Measurements from ENCODE around the gene COL11A2. TPM values are rescaled to one million over a fixed set of nuclear protein-coding genes. Genes with fewer than 3 reads are reported as not detected.

The COL11A2 gene
- total RNA-seq, 5 donors from 2014 or later (not counting 1 experiment from before 2014, with no cell fraction given), result 1.3 to 9.7 (median 2.7) TPM

- POLR2A ChIA-PET, result interaction anchor here in 1 of 2 donors (0.6 kb wide), 1 partner anchor 17 kb away, joined by 9 read pairs; no protein-coding TSS in a partner anchor
- Histone ChIP-seq H3K4me1 (ENCODE audit: control insufficient read depth in 1 of 2, extremely low read depth in 1 of 2, insufficient read depth in 2 of 2, low read length in 2 of 2) (peaks cover 8 to 23% of the 10 kb centered on the region in 2 experiments), H3K9me3 (no peaks in the 10 kb centered on the region), H3K27ac (ENCODE audit: low read length) (peak overlapping the region; percentile 45), H3K4me3 (ENCODE audit: control insufficient read depth in 1 of 2, extremely low read depth in 1 of 2, low read length in 1 of 2) (no peak overlapping the region), H3K36me3 (ENCODE audit: control insufficient read depth in 2 of 2, extremely low read depth in 1 of 2, insufficient read depth in 1 of 2, low read length in 1 of 2) (no peaks in the 10 kb centered on the region), H3K27me3 (replicated peaks in 1 of 2; ENCODE audit: control insufficient read depth in 2 of 2, extremely low read depth in 1 of 2, insufficient read depth in 2 of 2, low read length in 1 of 2) (peaks cover 0 to 24% of the 10 kb centered on the region in 2 experiments)
- DNase-seq (peak in 1 of 35 experiments; percentile 31), ATAC-seq (replicated peaks in 1 of 4) (peak in 2 of 4 experiments; percentile 50 to 60)
- CTCF ChIA-PET, result interaction anchor here in 1 of 2 donors (0.6 kb wide), 1 partner anchor 244 kb away, joined by 3 read pairs; no protein-coding TSS in a partner anchor
- peak overlapping the region; percentile 94 for H3K27ac Mint-ChIP-seq
- peaks cover 10 to 14% (median 13%) of the 10 kb centered on the region in 3 donors for H3K9me3 Mint-ChIP-seq
- WGBS (ENCODE audit: insufficient coverage), result 78% methylated on average over 3 of the region's 5 CpGs
- peaks cover 24 to 25% (median 25%) of the 10 kb centered on the region in 3 donors for H3K4me1 Mint-ChIP-seq
- H3K36me3 Mint-ChIP-seq, result peaks cover 34% of the 10 kb centered on the region
- H3K4me3 Mint-ChIP-seq, result peak overlapping the region; percentile 31 to 60 (median 31)
- H3K27me3 Mint-ChIP-seq, result peaks cover 10 to 23% of the 10 kb centered on the region in 2 donors
Measured at GRCh38 chr6:33183071-33183683, 9.1 kb downstream of the COL11A2 start.

DNA sequence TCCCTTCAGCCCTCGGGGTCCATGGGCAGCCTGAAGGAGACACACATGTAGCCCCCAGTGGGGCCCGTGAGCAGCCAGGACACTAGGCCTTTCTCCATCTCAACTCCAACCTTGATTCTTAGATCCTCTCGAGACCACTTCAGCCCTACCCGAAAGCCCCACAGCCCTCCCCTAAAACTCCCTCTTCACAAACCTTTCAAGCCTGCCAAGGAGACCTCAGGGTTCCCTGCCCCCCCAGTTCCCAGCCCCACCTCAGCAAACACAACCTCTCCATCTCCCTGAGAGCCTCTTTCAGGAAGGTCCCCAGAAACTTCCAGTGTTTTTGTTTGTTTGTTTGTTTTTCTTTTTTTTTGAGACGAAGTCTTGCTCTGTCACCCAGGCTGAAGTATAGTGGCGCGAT is 11.1 kb downstream of the COL11A2 start:
- Histone ChIP-seq H3K9me3 (no peaks in the 10 kb centered on the region), H3K4me3 (ENCODE audit: control insufficient read depth in 1 of 2, extremely low read depth in 1 of 2, low read length in 1 of 2) (no peak overlapping the region), H3K27me3 (replicated peaks in 1 of 2; ENCODE audit: control insufficient read depth in 2 of 2, extremely low read depth in 1 of 2, insufficient read depth in 2 of 2, low read length in 1 of 2) (peaks cover 0 to 28% of the 10 kb centered on the region in 2 experiments), H3K4me1 (ENCODE audit: control insufficient read depth in 1 of 2, extremely low read depth in 1 of 2, insufficient read depth in 2 of 2, low read length in 2 of 2) (peaks cover 8 to 23% of the 10 kb centered on the region in 2 experiments), H3K36me3 (ENCODE audit: control insufficient read depth in 2 of 2, extremely low read depth in 1 of 2, insufficient read depth in 1 of 2, low read length in 1 of 2) (no peaks in the 10 kb centered on the region), H3K27ac (ENCODE audit: low read length) (no peak overlapping the region)
- peaks cover 21% of the 10 kb centered on the region for H3K36me3 Mint-ChIP-seq
- ATAC-seq (replicated peaks in 1 of 4) (no peak), DNase-seq (no peak)
- H3K27me3 Mint-ChIP-seq, result peaks cover 0 to 16% of the 10 kb centered on the region in 2 donors
- no peak overlapping the region for H3K4me3 Mint-ChIP-seq
- peak overlapping the region; percentile 16 to 39 for H3K27ac Mint-ChIP-seq
- H3K9me3 Mint-ChIP-seq, result peaks cover 10 to 14% (median 13%) of the 10 kb centered on the region in 3 donors
- CTCF ChIA-PET, result no interaction called here
- H3K4me1 Mint-ChIP-seq, result peaks cover 24 to 25% (median 25%) of the 10 kb centered on the region in 3 donors
- WGBS (ENCODE audit: insufficient coverage), result 91% methylated on average over 7 of the region's 7 CpGs
- POLR2A ChIA-PET, result no interaction called here

GRCh38 chr6:33178755-33179475 is 13.4 kb downstream of the COL11A2 start:
- peaks cover 6 to 12% of the 10 kb centered on the region in 2 experiments for H3K4me1 ChIP-seq (ENCODE audit: control insufficient read depth in 1 of 2, extremely low read depth in 1 of 2, insufficient read depth in 2 of 2, low read length in 2 of 2)
- no peak for ATAC-seq (replicated peaks in 1 of 4)
- Mint-ChIP-seq H3K4me1 (peaks cover 14 to 15% (median 14%) of the 10 kb centered on the region in 3 donors), H3K27me3 (peaks cover 3 to 21% of the 10 kb centered on the region in 2 donors), H3K27ac (no peak overlapping the region), H3K36me3 (peaks cover 14% of the 10 kb centered on the region), H3K4me3 (no peak overlapping the region), H3K9me3 (peaks cover 10 to 14% (median 13%) of the 10 kb centered on the region in 3 donors)
- H3K27ac ChIP-seq (ENCODE audit: low read length), result no peak overlapping the region
- no peaks in the 10 kb centered on the region for H3K9me3 ChIP-seq
- ChIA-PET CTCF (no interaction called here), POLR2A (no interaction called here)
- H3K27me3 ChIP-seq (replicated peaks in 1 of 2; ENCODE audit: control insufficient read depth in 2 of 2, extremely low read depth in 1 of 2, insufficient read depth in 2 of 2, low read length in 1 of 2), result peaks cover 0 to 35% of the 10 kb centered on the region in 2 experiments
- no peak for DNase-seq
- no peak overlapping the region for H3K4me3 ChIP-seq (ENCODE audit: control insufficient read depth in 1 of 2, extremely low read depth in 1 of 2, low read length in 1 of 2)
- H3K36me3 ChIP-seq (ENCODE audit: control insufficient read depth in 2 of 2, extremely low read depth in 1 of 2, insufficient read depth in 1 of 2, low read length in 1 of 2), result no peaks in the 10 kb centered on the region
- WGBS (ENCODE audit: insufficient coverage), result 76% methylated on average over 4 of the region's 10 CpGs

- Histone ChIP-seq H3K27me3 (replicated peaks in 1 of 2; ENCODE audit: control insufficient read depth in 2 of 2, extremely low read depth in 1 of 2, insufficient read depth in 2 of 2, low read length in 1 of 2) (peaks cover 0 to 45% of the 10 kb centered on the region in 2 experiments), H3K27ac (ENCODE audit: low read length) (no peak overlapping the region), H3K9me3 (no peaks in the 10 kb centered on the region), H3K4me3 (ENCODE audit: control insufficient read depth in 1 of 2, extremely low read depth in 1 of 2, low read length in 1 of 2) (no peak overlapping the region), H3K36me3 (ENCODE audit: control insufficient read depth in 2 of 2, extremely low read depth in 1 of 2, insufficient read depth in 1 of 2, low read length in 1 of 2) (no peaks in the 10 kb centered on the region), H3K4me1 (ENCODE audit: control insufficient read depth in 1 of 2, extremely low read depth in 1 of 2, insufficient read depth in 2 of 2, low read length in 2 of 2) (peaks cover 0 to 2% of the 10 kb centered on the region in 2 experiments)
- peaks cover 3% of the 10 kb centered on the region for H3K36me3 Mint-ChIP-seq
- no peak overlapping the region for H3K4me3 Mint-ChIP-seq
- ChIA-PET CTCF (interaction anchor here in 1 of 2 donors (0.6 kb wide), 1 partner anchor 70 kb away, joined by 5 read pairs; no protein-coding TSS in a partner anchor), POLR2A (interaction anchor here in 1 of 2 donors (0.6 kb wide), 1 partner anchor 1961 kb away, joined by 4 read pairs; no protein-coding TSS in a partner anchor)
- H3K4me1 Mint-ChIP-seq, result peaks cover 3 to 4% (median 3%) of the 10 kb centered on the region in 3 donors
- ATAC-seq (replicated peaks in 1 of 4), result no peak
- H3K27ac Mint-ChIP-seq, result no peak overlapping the region
- H3K27me3 Mint-ChIP-seq, result peaks cover 3 to 21% of the 10 kb centered on the region in 2 donors
- H3K9me3 Mint-ChIP-seq, result peaks cover 2 to 3% (median 2%) of the 10 kb centered on the region in 3 donors
- DNase-seq, result no peak
- WGBS (ENCODE audit: insufficient coverage), result 86% methylated on average over 7 of the region's 19 CpGs
Measured at GRCh38 chr6:33177552-33178446, 14.5 kb downstream of the COL11A2 start.

- H3K27me3 ChIP-seq (replicated peaks in 1 of 2; ENCODE audit: control insufficient read depth in 2 of 2, extremely low read depth in 1 of 2, insufficient read depth in 2 of 2, low read length in 1 of 2), result peaks cover 0 to 54% of the 10 kb centered on the region in 2 experiments
- no peak overlapping the region for H3K4me3 ChIP-seq (ENCODE audit: control insufficient read depth in 1 of 2, extremely low read depth in 1 of 2, low read length in 1 of 2)
- Mint-ChIP-seq H3K4me3 (no peak overlapping the region), H3K27me3 (peaks cover 3 to 21% of the 10 kb centered on the region in 2 donors), H3K36me3 (no peaks in the 10 kb centered on the region), H3K4me1 (no peaks in the 10 kb centered on the region), H3K27ac (no peak overlapping the region), H3K9me3 (no peaks in the 10 kb centered on the region)
- H3K36me3 ChIP-seq (ENCODE audit: control insufficient read depth in 2 of 2, extremely low read depth in 1 of 2, insufficient read depth in 1 of 2, low read length in 1 of 2), result no peaks in the 10 kb centered on the region
- no peak overlapping the region for H3K27ac ChIP-seq (ENCODE audit: low read length)
- no peak for DNase-seq
- no peaks in the 10 kb centered on the region for H3K9me3 ChIP-seq
- ChIA-PET CTCF (no interaction called here), POLR2A (no interaction called here)
- no peaks in the 10 kb centered on the region for H3K4me1 ChIP-seq (ENCODE audit: control insufficient read depth in 1 of 2, extremely low read depth in 1 of 2, insufficient read depth in 2 of 2, low read length in 2 of 2)
- no peak for ATAC-seq (replicated peaks in 1 of 4)
- WGBS (ENCODE audit: insufficient coverage), result 91% methylated on average over 6 of the region's 7 CpGs
Measured at GRCh38 chr6:33176906-33177305, 15.4 kb downstream of the COL11A2 start.

Measured in T-cell (primary cell).